NCI-H2081 (cell line): Measurements from ENCODE around the gene KANSL1.
A peak's percentile ranks its signal among the peaks of the same experiment; 100 is the strongest.

Source experiments
- DNase-seq, 2 experiments: peaks; one replicate each; lab custom pipeline; 2025; lab: John Stamatoyannopoulos, UW

The KANSL1 gene

GRCh38 chr17:46167267-46167666 lies 26.0 kb downstream of the KANSL1 start:
- no peak for DNase-seq

- DNase-seq, result peak in 1 of 2 experiments; percentile 19
These were observed 26.5 kb downstream of the KANSL1 start for GRCh38 chr17:46166692-46167249.

- DNase-seq, result no peak
These were observed 29.2 kb downstream of the KANSL1 start for GRCh38 chr17:46163929-46164594.

GRCh38 chr17:46163316-46163715 lies 29.9 kb downstream of the KANSL1 start:
- no peak for DNase-seq

GRCh38 chr17:46162866-46163265 lies 30.4 kb downstream of the KANSL1 start:
- DNase-seq, result no peak

GRCh38 chr17:46160169-46160568 lies 33.1 kb downstream of the KANSL1 start:
- no peak for DNase-seq

GRCh38 chr17:46159686-46160085 lies 33.5 kb downstream of the KANSL1 start:
- DNase-seq, result no peak

- DNase-seq, result no peak
These were observed 34.6 kb downstream of the KANSL1 start for GRCh38 chr17:46158323-46159296.

GRCh38 chr17:46157443-46158062 lies 35.7 kb downstream of the KANSL1 start:
- no peak for DNase-seq

- peak in 1 of 2 experiments; percentile 23 for DNase-seq
These were observed 38.9 kb downstream of the KANSL1 start for GRCh38 chr17:46154151-46154816.

GRCh38 chr17:46152423-46152822 lies 40.8 kb downstream of the KANSL1 start:
- DNase-seq, result peak; percentile 29 to 66

- peak in 1 of 2 experiments; percentile 15 for DNase-seq
These were observed 41.5 kb downstream of the KANSL1 start for GRCh38 chr17:46151762-46152161.

GRCh38 chr17:46150216-46150963 lies 42.8 kb downstream of the KANSL1 start:
- no peak for DNase-seq

- no peak for DNase-seq
These were observed 45.0 kb downstream of the KANSL1 start for GRCh38 chr17:46148247-46148646.

- DNase-seq, result no peak
These were observed 45.9 kb downstream of the KANSL1 start for GRCh38 chr17:46147296-46147695.

- DNase-seq, result no peak
These were observed 49.0 kb downstream of the KANSL1 start for GRCh38 chr17:46144246-46144645.

GRCh38 chr17:46143827-46144236 lies 49.4 kb downstream of the KANSL1 start:
- DNase-seq, result no peak

- no peak for DNase-seq
These were observed 51.6 kb downstream of the KANSL1 start for GRCh38 chr17:46141645-46142044.

GRCh38 chr17:46140645-46141197 lies 52.5 kb downstream of the KANSL1 start:
- no peak for DNase-seq

GRCh38 chr17:46139432-46140210 lies 53.6 kb downstream of the KANSL1 start:
- DNase-seq, result peak in 1 of 2 experiments; percentile 35
